ENCODE results near the gene C10orf90.

C10orf90 gene

GRCh38 chr10:126663880-126664279 lies 6.6 kb downstream of the C10orf90 start:
- H3K9me3 ChIP-seq (ENCODE audit: insufficient read depth, low read length) = no peaks in the 10 kb centered on the region
- no peak overlapping the region for H3K9ac ChIP-seq (ENCODE audit: low read length)
- H3K4me2 ChIP-seq (ENCODE audit: low read depth, low read length, poor library complexity, severe bottlenecking) = no peak overlapping the region
- no peak overlapping the region for H3K27ac ChIP-seq (ENCODE audit: low read depth, low read length)
- TF ChIP-seq, protein P1, sequence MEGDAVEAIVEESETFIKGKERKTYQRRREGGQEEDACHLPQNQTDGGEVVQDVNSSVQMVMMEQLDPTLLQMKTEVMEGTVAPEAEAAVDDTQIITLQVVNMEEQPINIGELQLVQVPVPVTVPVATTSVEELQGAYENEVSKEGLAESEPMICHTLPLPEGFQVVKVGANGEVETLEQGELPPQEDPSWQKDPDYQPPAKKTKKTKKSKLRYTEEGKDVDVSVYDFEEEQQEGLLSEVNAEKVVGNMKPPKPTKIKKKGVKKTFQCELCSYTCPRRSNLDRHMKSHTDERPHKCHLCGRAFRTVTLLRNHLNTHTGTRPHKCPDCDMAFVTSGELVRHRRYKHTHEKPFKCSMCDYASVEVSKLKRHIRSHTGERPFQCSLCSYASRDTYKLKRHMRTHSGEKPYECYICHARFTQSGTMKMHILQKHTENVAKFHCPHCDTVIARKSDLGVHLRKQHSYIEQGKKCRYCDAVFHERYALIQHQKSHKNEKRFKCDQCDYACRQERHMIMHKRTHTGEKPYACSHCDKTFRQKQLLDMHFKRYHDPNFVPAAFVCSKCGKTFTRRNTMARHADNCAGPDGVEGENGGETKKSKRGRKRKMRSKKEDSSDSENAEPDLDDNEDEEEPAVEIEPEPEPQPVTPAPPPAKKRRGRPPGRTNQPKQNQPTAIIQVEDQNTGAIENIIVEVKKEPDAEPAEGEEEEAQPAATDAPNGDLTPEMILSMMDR (IDR thresholded peaks at IDR 0.05; ENCODE audit: insufficient read depth, low read length, poor library complexity, severe bottlenecking) = no peak
- no peak for TF ChIP-seq EZH2phosphoT487 (conservative IDR thresholded peaks at IDR 0.05; ENCODE audit: low read length)
- no peak overlapping the region for H3K4me3 ChIP-seq (ENCODE audit: insufficient read depth, low read length, poor library complexity, severe bottlenecking)
- H3K27me3 ChIP-seq (ENCODE audit: low read length) = no peaks in the 10 kb centered on the region
- no peaks in the 10 kb centered on the region for H4K20me1 ChIP-seq (ENCODE audit: low read depth, low read length)
- no peaks in the 10 kb centered on the region for H3K9me2 ChIP-seq (replicated peaks; ENCODE audit: insufficient read depth, low read length)
- no peaks in the 10 kb centered on the region for H3F3A ChIP-seq (ENCODE audit: insufficient read depth)
- no peak overlapping the region for H2AFZ ChIP-seq (ENCODE audit: low read depth, low read length, severe bottlenecking)
- H3K36me3 ChIP-seq (ENCODE audit: low read length) = no peaks in the 10 kb centered on the region
- H3K79me2 ChIP-seq (ENCODE audit: insufficient read depth, low read length) = no peaks in the 10 kb centered on the region

- Histone ChIP-seq H3K79me2 (ENCODE audit: insufficient read depth, low read length) (no peaks in the 10 kb centered on the region), H3K36me3 (ENCODE audit: low read length) (no peaks in the 10 kb centered on the region), H3K9ac (ENCODE audit: low read length) (no peak overlapping the region), H3K27ac (ENCODE audit: low read depth, low read length) (no peak overlapping the region), H3K4me3 (ENCODE audit: insufficient read depth, low read length, poor library complexity, severe bottlenecking) (no peak overlapping the region), H4K20me1 (ENCODE audit: low read depth, low read length) (no peaks in the 10 kb centered on the region), H3K9me3 (ENCODE audit: insufficient read depth, low read length) (no peaks in the 10 kb centered on the region), H3F3A (ENCODE audit: insufficient read depth) (no peaks in the 10 kb centered on the region), H2AFZ (ENCODE audit: low read depth, low read length, severe bottlenecking) (no peak overlapping the region), H3K4me2 (ENCODE audit: low read depth, low read length, poor library complexity, severe bottlenecking) (no peak overlapping the region), H3K9me2 (replicated peaks; ENCODE audit: insufficient read depth, low read length) (no peaks in the 10 kb centered on the region), H3K27me3 (ENCODE audit: low read length) (no peaks in the 10 kb centered on the region)
- TF ChIP-seq, protein P1 (IDR thresholded peaks at IDR 0.05; ENCODE audit: insufficient read depth, low read length, poor library complexity, severe bottlenecking) = no peak
Observed at GRCh38 chr10:126663328-126663727, 7.2 kb downstream of the C10orf90 start.

DNA sequence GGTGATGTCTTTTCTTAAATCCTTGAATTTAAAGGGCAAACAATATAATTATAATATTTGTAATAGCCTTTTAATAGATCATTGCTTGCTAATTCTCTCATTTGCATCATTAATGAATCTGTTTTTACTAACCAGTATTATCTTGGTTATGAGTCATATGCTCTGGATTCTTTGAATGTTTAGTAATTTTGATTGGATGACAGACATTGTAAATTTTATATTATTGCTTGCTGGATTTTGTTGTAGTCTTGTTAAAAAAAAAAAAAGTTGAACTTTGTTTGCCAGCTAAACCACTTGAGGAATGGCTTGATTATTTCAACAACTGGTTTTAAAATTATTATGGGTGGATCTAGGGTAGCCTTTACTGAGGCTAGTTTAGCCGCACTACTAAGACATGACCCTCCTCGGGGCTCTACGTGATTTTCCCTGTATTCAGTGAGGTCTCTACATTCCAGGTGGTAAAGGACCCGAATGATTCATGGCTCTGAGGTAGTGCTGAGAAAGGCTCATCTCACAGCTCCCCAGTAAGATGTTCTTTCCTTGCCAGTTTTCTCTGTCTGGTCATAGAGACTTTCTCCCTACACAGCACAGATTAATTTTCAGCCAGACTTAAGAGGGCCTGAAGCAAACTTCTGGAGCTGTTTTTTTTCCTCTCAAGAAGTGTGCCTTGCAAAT lies 8.5 kb downstream of the C10orf90 start:
- TF ChIP-seq EZH2phosphoT487 (conservative IDR thresholded peaks at IDR 0.05; ENCODE audit: low read length) = no peak
- TF ChIP-seq, protein P1 (IDR thresholded peaks at IDR 0.05; ENCODE audit: insufficient read depth, low read length, poor library complexity, severe bottlenecking) = no peak
- Histone ChIP-seq H3K79me2 (ENCODE audit: insufficient read depth, low read length) (no peaks in the 10 kb centered on the region), H3K4me2 (ENCODE audit: low read depth, low read length, poor library complexity, severe bottlenecking) (no peak overlapping the region), H3K36me3 (ENCODE audit: low read length) (no peaks in the 10 kb centered on the region), H3K9me3 (ENCODE audit: insufficient read depth, low read length) (no peaks in the 10 kb centered on the region), H3K4me3 (ENCODE audit: insufficient read depth, low read length, poor library complexity, severe bottlenecking) (no peak overlapping the region), H3K9me2 (replicated peaks; ENCODE audit: insufficient read depth, low read length) (no peaks in the 10 kb centered on the region), H2AFZ (ENCODE audit: low read depth, low read length, severe bottlenecking) (no peak overlapping the region), H3K9ac (ENCODE audit: low read length) (no peak overlapping the region), H3K27ac (ENCODE audit: low read depth, low read length) (no peak overlapping the region), H3F3A (ENCODE audit: insufficient read depth) (no peaks in the 10 kb centered on the region), H3K27me3 (ENCODE audit: low read length) (no peaks in the 10 kb centered on the region), H4K20me1 (ENCODE audit: low read depth, low read length) (no peaks in the 10 kb centered on the region)

Data from SU-DHL-6 (cell line).